HG03108 (cell line): ENCODE measurements around the gene CTAG2.
"Not testable (repeated sequence)": the region's sequence is repeated elsewhere in the genome, so short reads cannot be mapped to it uniquely, and the experiment has no call there.

Experiments used
- ATAC-seq: cut with Tn5 transposase; IDR thresholded peaks from one replicate; pipeline ENCODE4 v1.9.1; 2021; ENCODE audit warnings: moderate library complexity; ENCODE audit not compliant: unreplicated experiment

CTAG2 gene

GRCh38 chrX:154649503-154650220 lies 3.7 kb downstream of the CTAG2 start:
- no peak for ATAC-seq

GRCh38 chrX:154648931-154649330 lies 4.4 kb downstream of the CTAG2 start:
- ATAC-seq: no peak

GRCh38 chrX:154645745-154646378 lies 7.5 kb downstream of the CTAG2 start:
- ATAC-seq: not testable (repeated sequence)

GRCh38 chrX:154643708-154644107 lies 9.7 kb downstream of the CTAG2 start:
- ATAC-seq: not testable (repeated sequence)

GRCh38 chrX:154641740-154642139 lies 11.6 kb downstream of the CTAG2 start:
- ATAC-seq: not testable (repeated sequence)

- not testable (repeated sequence) for ATAC-seq
Observed at GRCh38 chrX:154633661-154634060, 19.7 kb downstream of the CTAG2 start.

GRCh38 chrX:154630949-154631348 lies 22.4 kb downstream of the CTAG2 start:
- not testable (repeated sequence) for ATAC-seq

- ATAC-seq: not testable (repeated sequence)
Observed at GRCh38 chrX:154628960-154629359, 24.4 kb downstream of the CTAG2 start.

- not testable (repeated sequence) for ATAC-seq
Observed at GRCh38 chrX:154620767-154621414, 32.5 kb downstream of the CTAG2 start.

- not testable (repeated sequence) for ATAC-seq
Observed at GRCh38 chrX:154619182-154619581, 34.2 kb downstream of the CTAG2 start, which contains the start of gene CTAG1B. TSS of gene CTAG1B (minus strand) at chrX:154619282. CDS start at chrX:154619218, 64 bp downstream.

GRCh38 chrX:154613586-154613985 lies 39.8 kb downstream of the CTAG2 start:
- not testable (repeated sequence) for ATAC-seq

- not testable (repeated sequence) for ATAC-seq
Observed at GRCh38 chrX:154611146-154611545, 42.2 kb downstream of the CTAG2 start.

GRCh38 chrX:154608823-154609222 lies 44.6 kb downstream of the CTAG2 start:
- ATAC-seq: not testable (repeated sequence)

GRCh38 chrX:154607976-154608375 lies 45.4 kb downstream of the CTAG2 start:
- ATAC-seq: not testable (repeated sequence)

GRCh38 chrX:154607370-154607769 lies 46.0 kb downstream of the CTAG2 start:
- ATAC-seq: no peak

- no peak for ATAC-seq
Observed at GRCh38 chrX:154605566-154605965, 47.8 kb downstream of the CTAG2 start.

- ATAC-seq: no peak
Observed at GRCh38 chrX:154603438-154604430, 49.6 kb downstream of the CTAG2 start.

- ATAC-seq: no peak
Observed at GRCh38 chrX:154602766-154603437, 50.5 kb downstream of the CTAG2 start.

GRCh38 chrX:154602226-154602625 lies 51.2 kb downstream of the CTAG2 start:
- no peak for ATAC-seq
